Fibroblast of mammary gland (primary cell): ENCODE data around the gene CCDC196.
"Not testable (repeated sequence)": the region's sequence is repeated elsewhere in the genome, so short reads cannot be mapped to it uniquely, and the experiment has no call there.

Experiments
- DNase-seq: peaks from one replicate; pipeline ENCODE4 v3.0.0-alpha.2; 2010; ENCODE audit warnings: low read depth
- H3K4me3 ChIP-seq: 2 replicates; pipeline ENCODE4 v1.5.1; 2011; ENCODE audit warnings: low read depth, mild to moderate bottlenecking, low read length, moderate library complexity; ENCODE audit not compliant: control insufficient read depth
- TF ChIP-seq, protein P1 (sequence below): conservative IDR thresholded peaks from 2 replicates; pipeline ENCODE4 v1.5.1; 2011; ENCODE audit warnings: low read depth, low read length, inconsistent platforms; ENCODE audit not compliant: control insufficient read depth, insufficient read depth

Gene CCDC196

DNA sequence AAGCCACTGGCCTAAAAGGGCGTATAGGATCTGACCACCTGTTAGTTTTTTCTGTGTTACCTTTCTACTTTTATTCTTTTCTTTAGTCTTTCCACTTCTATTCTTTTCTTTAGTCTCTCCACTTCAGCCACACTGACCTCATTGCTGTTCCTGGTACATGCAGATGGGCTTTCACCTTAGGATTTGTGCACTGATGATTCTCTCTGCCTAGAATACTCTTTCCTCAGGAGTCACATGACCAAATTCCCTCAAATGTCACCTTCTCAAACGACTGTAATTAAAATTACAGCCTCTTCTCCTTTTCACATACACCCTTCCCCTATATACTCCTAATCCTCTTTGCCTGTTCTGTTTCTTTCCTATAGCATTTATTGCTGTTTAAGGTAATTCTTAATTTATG, 57.8 kb downstream of the CCDC196 start:
- DNase-seq, result no peak
- H3K4me3 ChIP-seq, result no peak overlapping the region

DNA sequence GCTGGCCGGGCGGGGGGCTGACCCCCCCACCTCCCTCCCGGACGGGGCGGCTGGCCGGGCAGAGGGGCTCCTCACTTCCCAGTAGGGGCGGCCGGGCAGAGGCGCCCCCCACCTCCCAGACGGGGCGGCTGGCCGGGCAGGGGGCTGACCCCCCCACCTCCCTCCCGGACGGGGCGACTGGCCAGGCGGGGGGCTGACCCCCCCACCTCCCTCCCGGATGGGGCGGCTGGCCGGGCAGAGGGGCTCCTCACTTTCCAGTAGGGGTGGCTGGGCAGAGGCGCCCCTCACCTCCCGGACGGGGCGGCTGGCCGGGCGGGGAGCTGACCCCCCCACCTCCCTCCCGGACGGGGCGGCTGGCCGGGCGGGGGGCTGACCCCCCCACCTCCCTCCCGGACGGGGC, 59.0 kb downstream of the CCDC196 start:
- DNase-seq, H3K4me3 ChIP-seq: not testable (repeated sequence)

More for the DNA sequence above, 57.8 kb downstream of the CCDC196 start:
- TF ChIP-seq, protein P1, sequence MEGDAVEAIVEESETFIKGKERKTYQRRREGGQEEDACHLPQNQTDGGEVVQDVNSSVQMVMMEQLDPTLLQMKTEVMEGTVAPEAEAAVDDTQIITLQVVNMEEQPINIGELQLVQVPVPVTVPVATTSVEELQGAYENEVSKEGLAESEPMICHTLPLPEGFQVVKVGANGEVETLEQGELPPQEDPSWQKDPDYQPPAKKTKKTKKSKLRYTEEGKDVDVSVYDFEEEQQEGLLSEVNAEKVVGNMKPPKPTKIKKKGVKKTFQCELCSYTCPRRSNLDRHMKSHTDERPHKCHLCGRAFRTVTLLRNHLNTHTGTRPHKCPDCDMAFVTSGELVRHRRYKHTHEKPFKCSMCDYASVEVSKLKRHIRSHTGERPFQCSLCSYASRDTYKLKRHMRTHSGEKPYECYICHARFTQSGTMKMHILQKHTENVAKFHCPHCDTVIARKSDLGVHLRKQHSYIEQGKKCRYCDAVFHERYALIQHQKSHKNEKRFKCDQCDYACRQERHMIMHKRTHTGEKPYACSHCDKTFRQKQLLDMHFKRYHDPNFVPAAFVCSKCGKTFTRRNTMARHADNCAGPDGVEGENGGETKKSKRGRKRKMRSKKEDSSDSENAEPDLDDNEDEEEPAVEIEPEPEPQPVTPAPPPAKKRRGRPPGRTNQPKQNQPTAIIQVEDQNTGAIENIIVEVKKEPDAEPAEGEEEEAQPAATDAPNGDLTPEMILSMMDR, result no peak

DNA sequence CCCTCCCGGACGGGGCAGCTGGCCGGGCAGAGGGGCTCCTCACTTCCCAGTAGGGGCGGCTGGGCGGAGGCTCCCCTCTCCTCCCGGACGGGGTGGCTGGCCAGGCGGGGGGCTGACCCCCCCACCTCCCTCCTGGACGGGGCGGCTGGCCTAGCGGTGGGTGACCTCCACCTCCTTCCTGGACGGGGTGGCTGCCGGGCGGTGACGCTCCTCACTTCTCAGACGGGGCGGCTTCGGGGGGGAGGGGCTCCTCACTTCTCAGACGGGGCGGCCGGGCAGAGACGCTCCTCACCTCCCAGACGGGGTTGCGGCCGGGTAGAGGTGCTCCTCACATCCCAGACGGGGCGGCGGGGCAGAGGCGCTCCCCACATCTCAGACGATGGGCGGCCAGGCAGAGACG, 59.6 kb downstream of the CCDC196 start:
- DNase-seq, result not testable (repeated sequence)

More for the DNA sequence above, 59.6 kb downstream of the CCDC196 start:
- H3K4me3 ChIP-seq, result not testable (repeated sequence)
